H1 (cell line): ENCODE measurements around the gene RTN4RL1. TPM values are rescaled to one million over a fixed set of nuclear protein-coding genes. Genes with fewer than 3 reads are reported as not detected.

Experiments used
- CTCF ChIA-PET: fragments of 300-600 bp; sonication (Branson Sonifier 250); formaldehyde crosslinking; loops from one replicate; lab custom pipeline; 2021; ENCODE audit not compliant: partially characterized antibody; lab: Charles Lee
- POLR2A ChIA-PET: fragments of 300-600 bp; sonication (Branson Sonifier 250); formaldehyde crosslinking; loops from one replicate; lab custom pipeline; 2021; ENCODE audit warnings: inconsistent platforms; ENCODE audit not compliant: partially characterized antibody; lab: Charles Lee
- DNase-seq, 2 experiments: peaks; one replicate each; pipeline versions ENCODE4 v3.0.0 to v3.0.0-alpha.2; 2010 to 2022; ENCODE audit warnings: low spot score in 2 of 2, low read depth in 1 of 2, mixed read lengths in 1 of 2
- FAIRE-seq: peaks from 2 replicates; lab custom pipeline; 2011; peaks lifted over from hg19 to GRCh38; lab: Jason Lieb, UNC
- H2AFZ ChIP-seq: 2 replicates; pipeline ENCODE4 v1.8.1; 2012; ENCODE audit warnings: low read length, inconsistent platforms
- H2AK5ac ChIP-seq: 2 replicates; pipeline ENCODE4 v1.6.1; 2013; ENCODE audit warnings: low read depth, low read length
- H2BK120ac ChIP-seq: replicated peaks from 2 replicates; pipeline ENCODE3; 2013; ENCODE audit warnings: low read depth, low read length, inconsistent platforms
- H2BK12ac ChIP-seq: 2 replicates; pipeline ENCODE4 v1.6.1; 2013; ENCODE audit warnings: low read depth, low read length
- H2BK15ac ChIP-seq: 2 replicates; pipeline ENCODE4 v1.6.1; 2013; ENCODE audit warnings: low read length
- H2BK20ac ChIP-seq: 2 replicates; pipeline ENCODE4 v1.6.1; 2013; ENCODE audit warnings: low read length
- H2BK5ac ChIP-seq: 2 replicates; pipeline ENCODE4 v1.6.1; 2013; ENCODE audit warnings: low read depth, low read length
- H3K14ac ChIP-seq: 2 replicates; pipeline ENCODE4 v1.6.1; 2013; ENCODE audit warnings: inconsistent platforms; ENCODE audit not compliant: insufficient read length
- H3K18ac ChIP-seq: 2 replicates; pipeline ENCODE4 v1.6.1; 2013; ENCODE audit warnings: low read length; ENCODE audit errors: extremely low read depth
- H3K23ac ChIP-seq: 2 replicates; pipeline ENCODE4 v1.6.1; 2013; ENCODE audit warnings: inconsistent platforms; ENCODE audit not compliant: insufficient read length
- H3K23me2 ChIP-seq: 2 replicates; pipeline ENCODE4 v1.6.1; 2013; ENCODE audit warnings: low read depth, low read length
- H3K27ac ChIP-seq: 2 replicates; pipeline ENCODE4 v1.6.1; 2011; ENCODE audit warnings: low read depth, low read length, inconsistent platforms
- H3K27me3 ChIP-seq, 4 experiments: replicated peaks in 1 of 4; 1 replicate in 1 of 4; 2 replicates in 3 of 4; pipeline versions ENCODE4 v1.6.1 to v1.8.1; 2011 to 2013; ENCODE audit warnings: low read length in 3 of 4, mild to moderate bottlenecking in 3 of 4, inconsistent platforms in 2 of 4, mixed read lengths in 2 of 4, moderate library complexity in 1 of 4; ENCODE audit not compliant: control insufficient read depth in 3 of 4, insufficient read depth in 3 of 4; ENCODE audit errors: extremely low read depth in 1 of 4
- H3K36me3 ChIP-seq, 4 experiments: 2 replicates each; pipeline versions ENCODE4 v1.6.1 to v1.8.1; 2011 to 2013; ENCODE audit warnings: mild to moderate bottlenecking in 4 of 4, low read length in 3 of 4, moderate library complexity in 2 of 4, control low read depth in 1 of 4, inconsistent platforms in 1 of 4; ENCODE audit not compliant: insufficient read depth in 4 of 4, control insufficient read depth in 2 of 4
- H3K4ac ChIP-seq: replicated peaks from 2 replicates; pipeline ENCODE3; 2013; ENCODE audit warnings: low read length, low read depth, mixed read lengths, inconsistent platforms; ENCODE audit not compliant: insufficient read length
- H3K4me1 ChIP-seq, 4 experiments: replicated peaks in 1 of 4; 1 replicate in 1 of 4; 2 replicates in 3 of 4; pipeline versions ENCODE4 v1.6.1 to v1.8.1; 2011 to 2013; ENCODE audit warnings: low read length in 3 of 4, inconsistent platforms in 2 of 4, mixed read lengths in 1 of 4; ENCODE audit not compliant: insufficient read depth in 4 of 4, control insufficient read depth in 3 of 4
- H3K4me2 ChIP-seq, 2 experiments: 2 replicates each; pipeline versions ENCODE4 v1.6.1 to v1.8.1; 2011 to 2013; ENCODE audit warnings: low read depth in 2 of 2, low read length in 2 of 2, control low read depth in 1 of 2, inconsistent platforms in 1 of 2, mild to moderate bottlenecking in 1 of 2; ENCODE audit not compliant: insufficient read depth in 1 of 2
- H3K4me3 ChIP-seq, 4 experiments: fragments of 200-600, 300-600 bp in 1 of 4; sonication (generic), shearing (Covaris generic), sonication (Bioruptor Twin) in 1 of 4; 2 replicates each; pipeline versions ENCODE4 v1.5.1 to v1.8.1; 2011 to 2016; ENCODE audit warnings: low read length in 4 of 4, low read depth in 3 of 4, control low read depth in 2 of 4, inconsistent platforms in 2 of 4, mild to moderate bottlenecking in 2 of 4, mixed read lengths in 1 of 4, moderate library complexity in 1 of 4; ENCODE audit not compliant: insufficient read depth in 2 of 4; ENCODE audit errors: extremely low read depth in 1 of 4
- H3K56ac ChIP-seq: replicated peaks from 2 replicates; pipeline ENCODE3; 2013; ENCODE audit warnings: low read depth, mild to moderate bottlenecking, mixed read lengths, low read length, inconsistent platforms; ENCODE audit not compliant: insufficient read length
- H3K79me1 ChIP-seq: 2 replicates; pipeline ENCODE4 v1.6.1; 2013; ENCODE audit warnings: low read depth, low read length, control low read depth
- H3K79me2 ChIP-seq, 2 experiments: 2 replicates each; pipeline versions ENCODE4 v1.6.1 to v1.8.1; 2012 to 2013; ENCODE audit warnings: low read length in 2 of 2, mild to moderate bottlenecking in 2 of 2, inconsistent platforms in 1 of 2; ENCODE audit not compliant: insufficient read depth in 2 of 2, control insufficient read depth in 1 of 2
- H3K9ac ChIP-seq, 4 experiments: replicated peaks in 1 of 4; 1 replicate in 1 of 4; 2 replicates in 3 of 4; pipeline versions ENCODE4 v1.6.1 to v1.8.1; 2011 to 2013; ENCODE audit warnings: low read depth in 3 of 4, low read length in 3 of 4, control low read depth in 2 of 4, mild to moderate bottlenecking in 2 of 4, moderate library complexity in 2 of 4, inconsistent platforms in 1 of 4; ENCODE audit errors: extremely low read depth in 1 of 4
- H3K9me3 ChIP-seq, 2 experiments: 2 replicates each; pipeline versions ENCODE4 v1.6.1 to v1.8.1; 2012 to 2013; ENCODE audit warnings: mild to moderate bottlenecking in 2 of 2, moderate library complexity in 2 of 2, control low read depth in 1 of 2, inconsistent platforms in 1 of 2, low read depth in 1 of 2, low read length in 1 of 2, mixed read lengths in 1 of 2; ENCODE audit not compliant: insufficient read depth in 2 of 2
- H4K20me1 ChIP-seq, 2 experiments: replicated peaks in 1 of 2; 2 replicates each; pipeline versions ENCODE3 to v1.8.1; 2011 to 2013; ENCODE audit warnings: inconsistent platforms in 2 of 2, low read length in 2 of 2, mild to moderate bottlenecking in 1 of 2; ENCODE audit not compliant: insufficient read depth in 2 of 2, control insufficient read depth in 1 of 2
- H4K5ac ChIP-seq: 2 replicates; pipeline ENCODE4 v1.6.1; 2013; ENCODE audit warnings: low read length, low read depth, mixed read lengths, inconsistent platforms; ENCODE audit not compliant: insufficient read length
- H4K8ac ChIP-seq: 2 replicates; pipeline ENCODE4 v1.8.0; 2013; ENCODE audit warnings: mild to moderate bottlenecking, moderate library complexity, low read length, inconsistent platforms; ENCODE audit not compliant: insufficient read depth; ENCODE audit errors: extremely low read depth
- H4K91ac ChIP-seq: replicated peaks from 2 replicates; pipeline ENCODE3; 2013; ENCODE audit warnings: low read length, mixed read lengths, inconsistent platforms; ENCODE audit not compliant: insufficient read length
- EGR1 ChIP-seq: IDR thresholded peaks from 2 replicates; pipeline ENCODE4 v1.6.1; 2011; ENCODE audit warnings: low read depth, low read length, borderline replicate concordance
- FOSL1 ChIP-seq: IDR thresholded peaks from 2 replicates; pipeline ENCODE4 v1.6.1; 2011; ENCODE audit warnings: mild to moderate bottlenecking, low read depth, low read length, moderate library complexity; ENCODE audit not compliant: insufficient read depth
- HDAC2 ChIP-seq, 2 experiments: fragments of 300-600 bp in 1 of 2; sonication (generic) in 1 of 2; IDR thresholded peaks; 2 replicates each; pipeline ENCODE4 v1.6.1; 2011 to 2012; ENCODE audit warnings: low read depth in 2 of 2, low read length in 2 of 2, mild to moderate bottlenecking in 2 of 2, moderate library complexity in 2 of 2, borderline replicate concordance in 1 of 2, inconsistent platforms in 1 of 2
- HDAC6 ChIP-seq: IDR thresholded peaks from one replicate; pipeline ENCODE4 v1.7.1; 2012; ENCODE audit warnings: low read depth, mild to moderate bottlenecking, inconsistent platforms, low read length, moderate library complexity
- POLR2AphosphoS5 ChIP-seq: IDR thresholded peaks from 2 replicates; pipeline ENCODE4 v1.6.1; 2011; ENCODE audit warnings: low read depth, low read length
- POU5F1 ChIP-seq: IDR thresholded peaks from 2 replicates; pipeline ENCODE4 v1.6.1; 2011; ENCODE audit warnings: low read depth, mild to moderate bottlenecking, low read length, moderate library complexity
- RAD21 ChIP-seq, 2 experiments: IDR thresholded peaks in 1 of 2; conservative IDR thresholded peaks in 1 of 2; 2 replicates each; pipeline ENCODE4 v1.6.1; 2011; ENCODE audit warnings: low read depth in 2 of 2, low read length in 2 of 2, improper control_type of control experiment in 1 of 2, inconsistent platforms in 1 of 2, mild to moderate bottlenecking in 1 of 2, moderate library complexity in 1 of 2
- SP2 ChIP-seq: IDR thresholded peaks from 2 replicates; pipeline ENCODE4 v1.6.1; 2012; ENCODE audit warnings: mild to moderate bottlenecking, low read length, inconsistent platforms
- TCF12 ChIP-seq: IDR thresholded peaks from 2 replicates; pipeline ENCODE4 v1.6.1; 2011; ENCODE audit warnings: low read depth, mild to moderate bottlenecking, low read length
- WGBS, 2 experiments: shearing (Covaris generic) in 1 of 2; methylation state at CpG; one replicate each; pipeline versions ENCODE4 v1.1.6 to v1.1.7; 2013 to 2015; ENCODE audit warnings: low lambda C conversion rate in 2 of 2, mixed read lengths in 2 of 2, inconsistent platforms in 1 of 2, low coverage in 1 of 2, missing lambda C conversion rate in 1 of 2; ENCODE audit not compliant: insufficient replicate concordance in 2 of 2, insufficient coverage in 1 of 2, insufficient read length in 1 of 2; ENCODE audit errors: extremely low coverage in 1 of 2, missing lambda C conversion rate in 1 of 2; 5-methylcytosine and 5-hydroxymethylcytosine counted together
- polyA plus RNA-seq, 7 experiments: library from polyadenylated mRNA; depleted of rRNA in 3 of 7; stranded (reverse) in 5 of 7; unstranded in 2 of 7; fragments of >200 nt in 5 of 7; fragments of 200-250 nt in 2 of 7; gene quantifications; 1 replicate in 5 of 7; 2 replicates in 1 of 7; 4 replicates in 1 of 7; pipeline versions ENCODE4 v1.2.1 to v1.2.3, GENCODE V29; 2011 to 2013; ENCODE audit warnings: missing spikeins in 2 of 7, mixed read lengths in 2 of 7
- total RNA-seq: library from RNA; stranded (reverse); fragmentation: NEBNext Ultra II Directional; extraction: Animal tissue kit (Norgen Biotek cat#: 25700); gene quantifications from 2 replicates; pipeline ENCODE4 v1.2.1, GENCODE V29; 2021
- TF ChIP-seq, protein P1 (sequence below): IDR thresholded peaks from 2 replicates; pipeline ENCODE4 v1.6.1; 2012; ENCODE audit warnings: low read length, inconsistent platforms
- TF ChIP-seq, protein P2 (sequence below): IDR thresholded peaks from 2 replicates; pipeline ENCODE4 v1.6.1; 2011; ENCODE audit warnings: low read length, improper control_type of control experiment

RTN4RL1 gene
- total and polyA plus RNA-seq, 2 of the 8 experiments (the other 6 are each of a cell fraction or from before 2014, with no cell fraction given): 0.09 TPM; not detected in 1

DNA sequence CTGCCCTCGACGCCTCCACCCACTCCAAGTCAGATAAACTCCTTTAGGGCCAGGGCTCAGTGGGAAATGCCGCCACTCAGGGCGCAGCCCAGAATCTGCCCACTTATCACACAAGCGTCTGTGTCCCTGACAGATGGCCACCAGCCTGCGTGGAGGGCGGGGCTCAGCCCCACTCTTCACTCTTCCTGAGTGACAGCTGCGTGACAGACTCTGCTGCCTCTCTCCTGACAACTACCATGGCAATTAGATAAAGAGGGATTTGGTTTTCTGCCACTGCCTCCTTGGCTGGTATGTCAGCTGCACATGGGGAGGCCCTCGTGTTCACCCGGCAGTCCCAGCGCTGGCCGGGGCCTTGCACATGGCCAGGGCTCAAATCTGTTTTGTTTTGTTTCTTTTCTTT is 96.2 kb downstream of the RTN4RL1 start:
- Histone ChIP-seq H3K4me1 (peaks cover 0 to 3% (median 1%) of the 10 kb centered on the region in 4 experiments; a peak in 3 of 7 replicates), H4K5ac (no peak overlapping the region), H3K23me2 (0 out of 2 replicates have a peak, but pooled peaks cover 2% of the 10 kb centered on the region), H3K79me1 (no peaks in the 10 kb centered on the region), H2BK12ac (no peak overlapping the region), H3K4me2 (no peak overlapping the region), H2BK5ac (no peak overlapping the region), H3K23ac (no peak overlapping the region), H3K4ac (no peak overlapping the region), H2BK15ac (no peak overlapping the region), H3K9me3 (no peaks in the 10 kb centered on the region), H2AK5ac (no peak overlapping the region), H3K79me2 (no peaks in the 10 kb centered on the region), H3K27ac (no peak overlapping the region), H3K14ac (no peak overlapping the region), H3K18ac (no peak overlapping the region), H3K27me3 (peaks cover 0 to 6% (median 3%) of the 10 kb centered on the region in 4 experiments; a peak in 4 of 7 replicates), H2BK20ac (no peak overlapping the region), H4K91ac (no peak overlapping the region), H2BK120ac (no peak overlapping the region), H3K9ac (no peak overlapping the region), H2AFZ (no peak overlapping the region), H3K36me3 (no peaks in the 10 kb centered on the region), H4K20me1 (no peaks in the 10 kb centered on the region), H3K56ac (no peak overlapping the region), H3K4me3 (no peak overlapping the region), H4K8ac (no peak overlapping the region)
- no peak for DNase-seq
- POLR2A ChIA-PET: no interaction called here
- CTCF ChIA-PET: interaction anchor here (0.6 to 4.3 kb wide), 3 partner anchors 19 to 103 kb away, joined by 3 to 18 read pairs (median 3); no protein-coding TSS in a partner anchor
- 89% methylated on average over 12 of the region's 12 CpGs; no CpG with 5 or more reads in 1 of the 2 experiments for WGBS, 2 experiments
- FAIRE-seq: no peak
- TF ChIP-seq, protein P1, sequence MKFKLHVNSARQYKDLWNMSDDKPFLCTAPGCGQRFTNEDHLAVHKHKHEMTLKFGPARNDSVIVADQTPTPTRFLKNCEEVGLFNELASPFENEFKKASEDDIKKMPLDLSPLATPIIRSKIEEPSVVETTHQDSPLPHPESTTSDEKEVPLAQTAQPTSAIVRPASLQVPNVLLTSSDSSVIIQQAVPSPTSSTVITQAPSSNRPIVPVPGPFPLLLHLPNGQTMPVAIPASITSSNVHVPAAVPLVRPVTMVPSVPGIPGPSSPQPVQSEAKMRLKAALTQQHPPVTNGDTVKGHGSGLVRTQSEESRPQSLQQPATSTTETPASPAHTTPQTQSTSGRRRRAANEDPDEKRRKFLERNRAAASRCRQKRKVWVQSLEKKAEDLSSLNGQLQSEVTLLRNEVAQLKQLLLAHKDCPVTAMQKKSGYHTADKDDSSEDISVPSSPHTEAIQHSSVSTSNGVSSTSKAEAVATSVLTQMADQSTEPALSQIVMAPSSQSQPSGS: no peak
- TF ChIP-seq HDAC6: no peak
- no peak for TF ChIP-seq EGR1
- no peak for TF ChIP-seq POU5F1
- no peak for TF ChIP-seq SP2
- no peak for TF ChIP-seq FOSL1
- no peak for TF ChIP-seq HDAC2 (IDR thresholded peaks at IDR 0.05; ENCODE audit: borderline replicate concordance in 1 of 2, low read depth in 2 of 2, low read length in 2 of 2)
- TF ChIP-seq, protein P2, sequence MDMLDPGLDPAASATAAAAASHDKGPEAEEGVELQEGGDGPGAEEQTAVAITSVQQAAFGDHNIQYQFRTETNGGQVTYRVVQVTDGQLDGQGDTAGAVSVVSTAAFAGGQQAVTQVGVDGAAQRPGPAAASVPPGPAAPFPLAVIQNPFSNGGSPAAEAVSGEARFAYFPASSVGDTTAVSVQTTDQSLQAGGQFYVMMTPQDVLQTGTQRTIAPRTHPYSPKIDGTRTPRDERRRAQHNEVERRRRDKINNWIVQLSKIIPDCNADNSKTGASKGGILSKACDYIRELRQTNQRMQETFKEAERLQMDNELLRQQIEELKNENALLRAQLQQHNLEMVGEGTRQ: no peak
- no peak for TF ChIP-seq POLR2AphosphoS5
- TF ChIP-seq TCF12: no peak
- no peak for TF ChIP-seq RAD21 (IDR thresholded peaks at IDR 0.05 in 1 of 2, conservative IDR thresholded peaks at IDR 0.05 in 1 of 2; ENCODE audit: low read depth in 2 of 2, low read length in 2 of 2)
